Measurements from ENCODE around the gene IKBKG. TPM values are rescaled to one million over a fixed set of nuclear protein-coding genes. Genes with fewer than 3 reads are reported as not detected.

The IKBKG gene
- total RNA-seq, 1 experiment from 2014 or later = 29.3 TPM

GRCh38 chrX:154598656-154599055, 51.2 kb downstream of the IKBKG start:
- intact Hi-C loops (cut with micrococcal nuclease; ENCODE audit: unreplicated experiment) = no loop called here
- H3K27me3 ChIP-seq (replicated peaks; ENCODE audit: control insufficient read depth, insufficient read depth, low read length) = no peaks in the 10 kb centered on the region
- Mint-ChIP-seq H3K27me3 (ENCODE audit: insufficient read depth, unreplicated experiment) (peaks cover 3% of the 10 kb centered on the region), H3K27ac (ENCODE audit: unreplicated experiment) (no peak overlapping the region), H3K4me3 (ENCODE audit: unreplicated experiment) (no peak overlapping the region), H3K36me3 (ENCODE audit: insufficient read depth, unreplicated experiment) (no peaks in the 10 kb centered on the region), H3K4me1 (ENCODE audit: low read depth, unreplicated experiment) (no peaks in the 10 kb centered on the region), H3K9me3 (ENCODE audit: unreplicated experiment) (peaks cover 10% of the 10 kb centered on the region)
- CTCF ChIA-PET = no interaction called here
- no TSS peak for BruUV-seq (replicated peaks)
- DNase-seq = no peak
- TF ChIP-seq CTCF (IDR thresholded peaks at IDR 0.05; ENCODE audit: insufficient read depth in 1 of 2, low read depth in 1 of 2, low read length in 1 of 2, severe bottlenecking in 1 of 2, unreplicated experiment in 1 of 2) = no peak
- no peaks in the 10 kb centered on the region for H3K36me3 ChIP-seq (ENCODE audit: control insufficient read depth, insufficient read depth, low read length)
- H3K4me1 ChIP-seq = no peaks in the 10 kb centered on the region
- no peak overlapping the region for H3K4me3 ChIP-seq (ENCODE audit: low read depth, low read length)
- no peaks in the 10 kb centered on the region for H3K9me3 ChIP-seq
- POLR2A ChIA-PET = no interaction called here

- Mint-ChIP-seq H3K4me1 (ENCODE audit: low read depth, unreplicated experiment) (no peaks in the 10 kb centered on the region), H3K36me3 (ENCODE audit: insufficient read depth, unreplicated experiment) (no peaks in the 10 kb centered on the region), H3K4me3 (ENCODE audit: unreplicated experiment) (no peak overlapping the region), H3K27me3 (ENCODE audit: insufficient read depth, unreplicated experiment) (peaks cover 3% of the 10 kb centered on the region), H3K27ac (ENCODE audit: unreplicated experiment) (no peak overlapping the region), H3K9me3 (ENCODE audit: unreplicated experiment) (peaks cover 10% of the 10 kb centered on the region)
- intact Hi-C loops (cut with micrococcal nuclease; ENCODE audit: unreplicated experiment) = no loop called here
- no peak overlapping the region for H3K4me3 ChIP-seq (ENCODE audit: low read depth, low read length)
- no peak for TF ChIP-seq CTCF (IDR thresholded peaks at IDR 0.05; ENCODE audit: insufficient read depth in 1 of 2, low read depth in 1 of 2, low read length in 1 of 2, severe bottlenecking in 1 of 2, unreplicated experiment in 1 of 2)
- DNase-seq = no peak
- POLR2A ChIA-PET = no interaction called here
- no peaks in the 10 kb centered on the region for H3K4me1 ChIP-seq
- CTCF ChIA-PET = no interaction called here
- H3K36me3 ChIP-seq (ENCODE audit: control insufficient read depth, insufficient read depth, low read length) = no peaks in the 10 kb centered on the region
- H3K9me3 ChIP-seq = no peaks in the 10 kb centered on the region
- no TSS peak for BruUV-seq (replicated peaks)
- no peaks in the 10 kb centered on the region for H3K27me3 ChIP-seq (replicated peaks; ENCODE audit: control insufficient read depth, insufficient read depth, low read length)
Observed at GRCh38 chrX:154599531-154599930, 52.1 kb downstream of the IKBKG start.

GRCh38 chrX:154600759-154601374, 53.4 kb downstream of the IKBKG start:
- no peaks in the 10 kb centered on the region for H3K4me1 ChIP-seq
- CTCF ChIA-PET = no interaction called here
- no peak for DNase-seq
- H3K27me3 ChIP-seq (replicated peaks; ENCODE audit: control insufficient read depth, insufficient read depth, low read length) = no peaks in the 10 kb centered on the region
- no peak overlapping the region for H3K4me3 Mint-ChIP-seq (ENCODE audit: unreplicated experiment)
- intact Hi-C loops (cut with micrococcal nuclease; ENCODE audit: unreplicated experiment) = no loop called here
- H3K9me3 ChIP-seq = no peaks in the 10 kb centered on the region
- no peak overlapping the region for H3K27ac Mint-ChIP-seq (ENCODE audit: unreplicated experiment)
- no peaks in the 10 kb centered on the region for H3K4me1 Mint-ChIP-seq (ENCODE audit: low read depth, unreplicated experiment)
- no peaks in the 10 kb centered on the region for H3K27me3 Mint-ChIP-seq (ENCODE audit: insufficient read depth, unreplicated experiment)
- no TSS peak for BruUV-seq (replicated peaks)
- POLR2A ChIA-PET = no interaction called here
- no peaks in the 10 kb centered on the region for H3K36me3 Mint-ChIP-seq (ENCODE audit: insufficient read depth, unreplicated experiment)
- H3K9me3 Mint-ChIP-seq (ENCODE audit: unreplicated experiment) = peaks cover under 1% of the 10 kb centered on the region
- no peak overlapping the region for H3K4me3 ChIP-seq (ENCODE audit: low read depth, low read length)
- H3K36me3 ChIP-seq (ENCODE audit: control insufficient read depth, insufficient read depth, low read length) = no peaks in the 10 kb centered on the region
- no peak for TF ChIP-seq CTCF (IDR thresholded peaks at IDR 0.05; ENCODE audit: insufficient read depth in 1 of 2, low read depth in 1 of 2, low read length in 1 of 2, severe bottlenecking in 1 of 2, unreplicated experiment in 1 of 2)

All from Caco-2 (cell line).